GM12878 (cell line): ENCODE data around the gene HOXC5. TPM values are rescaled to one million over a fixed set of nuclear protein-coding genes. Genes with fewer than 3 reads are reported as not detected.
A peak's percentile ranks its signal among the peaks of the same experiment; 100 is the strongest.

Experiments used
- ATAC-seq: fragments of 200-7000 bp; cut with Tn5 transposase; 3 replicates; pipeline ENCODE4 v1.9.1; 2020; ENCODE audit warnings: mild to moderate bottlenecking, moderate library complexity
- BruUV-seq: library from RNA; stranded (reverse); fragments of 400-500 nt; replicated peaks from 2 replicates; lab custom pipeline; 2021; lab: Mats Ljungman, UMichigan
- CTCF ChIA-PET: fragments of 300-600 bp; sonication (Branson Sonifier 250); formaldehyde crosslinking; extraction: SDS; loops from one replicate; lab custom pipeline; 2021; ENCODE audit warnings: inconsistent platforms; lab: Yijun Ruan, JAX
- POLR2A ChIA-PET: fragments of 350-600 bp; formaldehyde crosslinking; extraction: SDS; loops from one replicate; lab custom pipeline; 2021; ENCODE audit warnings: inconsistent platforms; lab: Charles Lee
- RAD21 ChIA-PET: fragments of 300-600 bp; sonication (Branson Sonifier 250); formaldehyde crosslinking; loops from one replicate; lab custom pipeline; 2023; ENCODE audit warnings: antibody characterized with exemption; ENCODE audit not compliant: unreplicated experiment; lab: Charles Lee
- SMC1A ChIA-PET: fragments of 300-600 bp; sonication (Branson Sonifier 250); formaldehyde crosslinking; loops from one replicate; lab custom pipeline; 2023; ENCODE audit not compliant: unreplicated experiment, uncharacterized antibody; lab: Charles Lee
- DNase-seq: peaks from one replicate; pipeline ENCODE4 v3.0.0-alpha.2; 2011; ENCODE audit warnings: low read depth, low spot score
- FAIRE-seq: peaks from 3 replicates; lab custom pipeline; 2011; peaks lifted over from hg19 to GRCh38; lab: Jason Lieb, UNC
- H2AFZ ChIP-seq: 2 replicates; pipeline ENCODE4 v1.6.0; 2011; ENCODE audit warnings: low read depth, low read length, control low read depth; ENCODE audit not compliant: control insufficient read depth
- H3K27ac ChIP-seq: 2 replicates; pipeline ENCODE4 v1.5.1; 2011; ENCODE audit warnings: control low read depth; ENCODE audit not compliant: control insufficient read depth, insufficient read depth
- H3K27me3 ChIP-seq, 2 experiments: replicated peaks in 1 of 2; 2 replicates each; pipeline versions ENCODE4 v1.6.0 to v1.6.1; 2011; ENCODE audit warnings: low read length in 1 of 2; ENCODE audit not compliant: control insufficient read depth in 2 of 2, insufficient read depth in 2 of 2
- H3K36me3 ChIP-seq, 2 experiments: 2 replicates each; pipeline ENCODE4 v1.5.1; 2011; ENCODE audit warnings: low read length in 1 of 2; ENCODE audit not compliant: control insufficient read depth in 2 of 2, insufficient read depth in 2 of 2
- H3K4me1 ChIP-seq: 2 replicates; pipeline ENCODE4 v1.6.1; 2011; ENCODE audit warnings: mild to moderate bottlenecking, low read length, moderate library complexity, mixed read lengths; ENCODE audit not compliant: control insufficient read depth, insufficient read depth
- H3K4me2 ChIP-seq: 2 replicates; pipeline ENCODE4 v1.6.0; 2011; ENCODE audit warnings: control low read depth; ENCODE audit not compliant: control insufficient read depth, insufficient read depth
- H3K4me3 ChIP-seq: fragments of 200-600 bp; sonication (generic); 2 replicates; pipeline ENCODE4 v1.5.1; 2016
- H3K79me2 ChIP-seq: 2 replicates; pipeline ENCODE4 v1.6.0; 2011; ENCODE audit warnings: low read length; ENCODE audit not compliant: control insufficient read depth, insufficient read depth
- H3K9ac ChIP-seq: 2 replicates; pipeline ENCODE4 v1.8.0; 2011; ENCODE audit warnings: low read length, control low read depth, mixed read lengths; ENCODE audit not compliant: control insufficient read depth, insufficient read depth
- H3K9me3 ChIP-seq: replicated peaks from 3 replicates; pipeline ENCODE4 v1.5.1; 2011; ENCODE audit warnings: mild to moderate bottlenecking, low read length; ENCODE audit not compliant: control insufficient read depth, insufficient read depth
- H4K20me1 ChIP-seq: 2 replicates; pipeline ENCODE4 v1.6.0; 2011; ENCODE audit not compliant: control insufficient read depth, insufficient read depth
- BHLHE40 ChIP-seq, 2 experiments: fragments of 450-650 bp in 1 of 2; IDR thresholded peaks; 2 replicates each; pipeline ENCODE4 v1.6.1; 2011 to 2017; ENCODE audit warnings: low read depth in 2 of 2, borderline replicate concordance in 1 of 2, improper control_type of control experiment in 1 of 2, low read length in 1 of 2, mild to moderate bottlenecking in 1 of 2
- CBFB ChIP-seq: IDR thresholded peaks from 2 replicates; pipeline ENCODE4 v1.6.1; 2016; ENCODE audit warnings: antibody characterized with exemption, low read depth
- ELK1 ChIP-seq: IDR thresholded peaks from 2 replicates; pipeline ENCODE4 v1.6.1; 2012; ENCODE audit warnings: low read depth, low read length, improper control_type of control experiment
- FOXM1 ChIP-seq: IDR thresholded peaks from 2 replicates; pipeline ENCODE4 v1.6.1; 2012; ENCODE audit warnings: low read depth, mild to moderate bottlenecking, inconsistent platforms, low read length, moderate library complexity
- IKZF1 ChIP-seq: fragments of 450-650 bp; conservative IDR thresholded peaks from 2 replicates; pipeline ENCODE4 v1.6.1; 2017; ENCODE audit warnings: antibody characterized with exemption, mild to moderate bottlenecking
- JUNB ChIP-seq: IDR thresholded peaks from 2 replicates; pipeline ENCODE4 v1.6.1; 2016; ENCODE audit warnings: antibody characterized with exemption, mild to moderate bottlenecking
- MYC ChIP-seq: IDR thresholded peaks from 2 replicates; pipeline ENCODE4 v1.6.1; 2011; ENCODE audit warnings: mild to moderate bottlenecking, low read length, moderate library complexity, inconsistent platforms; ENCODE audit not compliant: insufficient read depth, insufficient replicate concordance, insufficient read length, severe bottlenecking
- NFXL1 ChIP-seq: fragments of 450-650 bp; IDR thresholded peaks from 2 replicates; pipeline ENCODE4 v1.6.1; 2017; ENCODE audit warnings: antibody characterized with exemption, mild to moderate bottlenecking, borderline replicate concordance
- NKRF ChIP-seq: fragments of 450-650 bp; conservative IDR thresholded peaks from 2 replicates; pipeline ENCODE4 v1.6.1; 2017; ENCODE audit warnings: mild to moderate bottlenecking, moderate library complexity
- POLR2A ChIP-seq: IDR thresholded peaks from 2 replicates; pipeline ENCODE4 v1.6.1; 2011; ENCODE audit warnings: low read depth, mild to moderate bottlenecking, low read length
- POU2F2 ChIP-seq: IDR thresholded peaks from 3 replicates; pipeline ENCODE4 v1.6.1; 2011; ENCODE audit warnings: low read depth, mild to moderate bottlenecking, low read length, borderline replicate concordance
- REST ChIP-seq: IDR thresholded peaks from 2 replicates; pipeline ENCODE4 v1.6.1; 2012; ENCODE audit warnings: mild to moderate bottlenecking, low read depth, low read length
- RUNX3 ChIP-seq: IDR thresholded peaks from 2 replicates; pipeline ENCODE4 v1.6.1; 2012; ENCODE audit warnings: low read length, inconsistent platforms
- SP1 ChIP-seq: IDR thresholded peaks from one replicate; pipeline ENCODE4 v1.6.1; 2011; ENCODE audit warnings: low read depth, low read length
- SUPT20H ChIP-seq: IDR thresholded peaks from 2 replicates; pipeline ENCODE4 v1.6.1; 2011; ENCODE audit warnings: low read depth, mild to moderate bottlenecking, low read length, moderate library complexity, borderline replicate concordance; ENCODE audit not compliant: control insufficient read depth
- WRNIP1 ChIP-seq: IDR thresholded peaks from 2 replicates; pipeline ENCODE4 v1.6.1; 2011; ENCODE audit warnings: low read depth, low read length, improper control_type of control experiment, borderline replicate concordance
- ZNF207 ChIP-seq: fragments of 450-650 bp; IDR thresholded peaks from 2 replicates; pipeline ENCODE4 v1.6.1; 2014; ENCODE audit warnings: antibody characterized with exemption, mild to moderate bottlenecking, borderline replicate concordance
- ZNF24 ChIP-seq: fragments of 450-650 bp; IDR thresholded peaks from 2 replicates; pipeline ENCODE4 v1.6.1; 2017; ENCODE audit warnings: antibody characterized with exemption, mild to moderate bottlenecking
- ZSCAN29 ChIP-seq: fragments of 450-650 bp; IDR thresholded peaks from 2 replicates; pipeline ENCODE4 v1.6.1; 2017; ENCODE audit warnings: mild to moderate bottlenecking, moderate library complexity
- WGBS: methylation state at CpG from one replicate; pipeline ENCODE4 v1.1.6; 2016; ENCODE audit warnings: low lambda C conversion rate; ENCODE audit not compliant: insufficient replicate concordance, insufficient coverage; ENCODE audit errors: missing lambda C conversion rate; 5-methylcytosine and 5-hydroxymethylcytosine counted together
- in situ Hi-C: fragments of 300-500 bp; cut with MboI; formaldehyde crosslinking; loops from 9 replicates; pipeline ENCODE4 v1.14.3; 2018; ENCODE audit warnings: mixed read lengths
- intact Hi-C: fragments of 100-400 bp; cut with micrococcal nuclease; formaldehyde crosslinking; loops from one replicate; pipeline ENCODE4 v1.14.2; 2022; ENCODE audit not compliant: unreplicated experiment
- polyA plus RNA-seq, 11 experiments: library from polyadenylated mRNA; depleted of rRNA in 4 of 11; unstranded in 6 of 11; stranded (reverse) in 5 of 11; fragments of >200 nt; fragmentation: Nextera tagmentation in 4 of 11; fragmentation: Illumina TruSeq in 1 of 11; extraction: Ambion mirVana in 4 of 11; extraction: Trizol in 1 of 11; gene quantifications; 1 replicate in 1 of 11; 2 replicates in 10 of 11; pipeline versions ENCODE4 v1.2.1 to v1.2.3, GENCODE V29; 2011 to 2016; ENCODE audit warnings: inconsistent platforms in 2 of 11, missing spikeins in 2 of 11, low read depth in 1 of 11
- total RNA-seq, 4 experiments: library from RNA; depleted of rRNA in 3 of 4; stranded (reverse); fragments of >200 nt in 3 of 4; fragmentation: Illumina TruSeq in 1 of 4; extraction: Trizol in 1 of 4; gene quantifications; 2 replicates each; pipeline versions ENCODE4 v1.2.1 to v1.2.3, GENCODE V29; 2013 to 2021

Gene HOXC5
- total and polyA plus RNA-seq, 10 of the 15 experiments (the other 5 are each of a cell fraction or from before 2014, with no cell fraction given), result 0.11 TPM; not detected in 9

GRCh38 chr12:54082397-54082892 lies 49.6 kb downstream of the HOXC5 start:
- H3K4me1 ChIP-seq, result no peaks in the 10 kb centered on the region
- in situ Hi-C loops (no loop called here), intact Hi-C loops (no loop called here)
- 5% methylated on average over 12 of the region's 36 CpGs for WGBS
- H3K9me3 ChIP-seq, result no peaks in the 10 kb centered on the region
- peak overlapping the region; percentile 70 for H3K4me3 ChIP-seq
- ATAC-seq, result no peak
- no peaks in the 10 kb centered on the region for H4K20me1 ChIP-seq
- ChIA-PET RAD21 (interaction anchor here (1.3 to 2.8 kb wide), 3 partner anchors 29 to 107 kb away, joined by 5 to 12 read pairs (median 11); partner anchors contain the start of genes HOXC4, HOXC5 and SMUG1), CTCF (interaction anchor here (0.7 to 2.0 kb wide), 5 partner anchors 29 to 134 kb away, joined by 3 to 11 read pairs (median 6); partner anchors contain the start of genes HOXC4, HOXC5 and HOXC6), SMC1A (interaction anchor here (1.0 to 1.7 kb wide), 3 partner anchors 29 to 50 kb away, joined by 4 read pairs; partner anchors contain the start of genes HOXC4 and HOXC5), POLR2A (interaction anchor here (0.6 to 1.0 kb wide), 4 partner anchors 27 to 357 kb away, joined by 3 to 7 read pairs (median 4); partner anchors contain the start of gene HOXC4)
- H3K36me3 ChIP-seq, result no peaks in the 10 kb centered on the region
- no peaks in the 10 kb centered on the region for H3K79me2 ChIP-seq
- FAIRE-seq, result no peak
- peak overlapping the region; percentile 64; the same call in 1 of the 2 replicates for H3K9ac ChIP-seq
- peak overlapping the region; percentile 35 for H3K27ac ChIP-seq
- H3K27me3 ChIP-seq, result no peaks in the 10 kb centered on the region
- no TSS peak for BruUV-seq
- no peak for DNase-seq
- peak overlapping the region; percentile 74 for H2AFZ ChIP-seq
- H3K4me2 ChIP-seq, result peak overlapping the region; percentile 36
- TF ChIP-seq CBFB (no peak), POU2F2 (no peak), REST (no peak), JUNB (no peak), WRNIP1 (no peak), ZNF207 (no peak), NFXL1 (no peak), SUPT20H (no peak), FOXM1 (no peak), ZNF24 (no peak), BHLHE40 (IDR thresholded peaks at IDR 0.05; ENCODE audit: borderline replicate concordance in 1 of 2, low read depth in 2 of 2, low read length in 1 of 2) (peak in 1 of 2 experiments; percentile 67; a peak in 2 of 4 replicates), ZSCAN29 (no peak), ELK1 (no peak), NKRF (no peak), POLR2A (0 out of 2 replicates have a peak, but pooled peaks have one; percentile 26), RUNX3 (no peak), MYC (no peak), SP1 (no peak), IKZF1 (no peak)
